Tibial artery (tissue), 4 donors: ENCODE results near the gene RASSF10.

Experiments used
- DNase-seq, 2 donors: peaks; one replicate each; pipeline ENCODE4 v3.0.0-alpha.2; 2019
- H3K27ac ChIP-seq, 2 donors: fragments of 200-600 bp; sonication (generic) in 1 of 2; 1 replicate in 1 of 2; 2 replicates in 1 of 2; pipeline ENCODE4 v1.5.1; 2018 to 2019; ENCODE audit warnings: mild to moderate bottlenecking in 1 of 2
- H3K27me3 ChIP-seq, 2 donors: fragments of 200-600 bp; sonication (generic) in 1 of 2; one replicate each; pipeline versions ENCODE4 v1.5.1 to v1.6.0; 2016 to 2019
- H3K36me3 ChIP-seq, 3 donors: fragments of 200-600 bp; sonication (generic) in 2 of 3; one replicate each; pipeline ENCODE4 v1.5.1; 2016 to 2019; ENCODE audit warnings: mild to moderate bottlenecking in 2 of 3
- H3K4me1 ChIP-seq, 4 donors: fragments of 200-600 bp; sonication (generic) in 2 of 4; 1 replicate in 3 of 4; 2 replicates in 1 of 4; pipeline ENCODE4 v1.5.1; 2016 to 2019
- H3K4me3 ChIP-seq, 2 donors: fragments of 200-600 bp; sonication (generic) in 1 of 2; 1 replicate in 1 of 2; 2 replicates in 1 of 2; pipeline ENCODE4 v1.5.1; 2018 to 2019; ENCODE audit warnings: mild to moderate bottlenecking in 2 of 2
- H3K9me3 ChIP-seq, 3 donors: fragments of 200-600 bp; sonication (generic) in 1 of 3; one replicate each; pipeline ENCODE4 v1.5.1; 2016 to 2019
- CTCF ChIP-seq, 2 experiments: fragments of 200-600 bp in 1 of 2; fragments of 450-650 bp in 1 of 2; IDR thresholded peaks; one replicate each; pipeline ENCODE4 v1.5.1; 2017 to 2019; ENCODE audit warnings: antibody characterized with exemption in 2 of 2, mild to moderate bottlenecking in 1 of 2, moderate library complexity in 1 of 2
- intact Hi-C: fragments of 100-400 bp; cut with DNase I; formaldehyde crosslinking; loops from one replicate; pipeline ENCODE4 v1.15.0; 2023; ENCODE audit warnings: low total_unique reads

RASSF10 gene

GRCh38 chr11:13035711-13036110 lies 26.6 kb downstream of the RASSF10 start:
- Histone ChIP-seq H3K36me3 (no peaks in the 10 kb centered on the region), H3K27me3 (peaks cover 0 to 11% of the 10 kb centered on the region in 2 donors), H3K9me3 (no peaks in the 10 kb centered on the region), H3K4me1 (no peaks in the 10 kb centered on the region), H3K4me3 (no peak overlapping the region), H3K27ac (no peak overlapping the region)
- no peak for DNase-seq
- TF ChIP-seq CTCF (IDR thresholded peaks at IDR 0.05) = no peak
- intact Hi-C loops = no loop called here

GRCh38 chr11:13036235-13036634 lies 27.1 kb downstream of the RASSF10 start:
- no peak overlapping the region for H3K27ac ChIP-seq
- no peak for DNase-seq
- H3K4me1 ChIP-seq = no peaks in the 10 kb centered on the region
- H3K27me3 ChIP-seq = peaks cover 0 to 11% of the 10 kb centered on the region in 2 donors
- H3K4me3 ChIP-seq = no peak overlapping the region
- no peaks in the 10 kb centered on the region for H3K36me3 ChIP-seq
- H3K9me3 ChIP-seq = no peaks in the 10 kb centered on the region
- no peak for TF ChIP-seq CTCF (IDR thresholded peaks at IDR 0.05)
- intact Hi-C loops = no loop called here

- Histone ChIP-seq H3K27ac (no peak overlapping the region), H3K4me3 (no peak overlapping the region), H3K36me3 (no peaks in the 10 kb centered on the region), H3K9me3 (no peaks in the 10 kb centered on the region), H3K4me1 (no peaks in the 10 kb centered on the region), H3K27me3 (peaks cover 0 to 11% of the 10 kb centered on the region in 2 donors)
- DNase-seq = no peak
- no peak for TF ChIP-seq CTCF (IDR thresholded peaks at IDR 0.05)
- intact Hi-C loops = no loop called here
Measured at GRCh38 chr11:13038366-13038765, 29.2 kb downstream of the RASSF10 start.

- TF ChIP-seq CTCF (IDR thresholded peaks at IDR 0.05) = no peak
- H3K27me3 ChIP-seq = peaks cover 0 to 11% of the 10 kb centered on the region in 2 donors
- H3K4me3 ChIP-seq = no peak overlapping the region
- no peak overlapping the region for H3K27ac ChIP-seq
- DNase-seq = no peak
- no peaks in the 10 kb centered on the region for H3K36me3 ChIP-seq
- no peaks in the 10 kb centered on the region for H3K9me3 ChIP-seq
- intact Hi-C loops = no loop called here
- H3K4me1 ChIP-seq = no peaks in the 10 kb centered on the region
Measured at GRCh38 chr11:13039126-13039525, 30.0 kb downstream of the RASSF10 start.

GRCh38 chr11:13040969-13041561 lies 31.9 kb downstream of the RASSF10 start:
- no peak for DNase-seq
- no peak overlapping the region for H3K27ac ChIP-seq
- peaks cover 0 to 6% of the 10 kb centered on the region in 2 donors for H3K27me3 ChIP-seq
- no peak overlapping the region for H3K4me3 ChIP-seq
- no peaks in the 10 kb centered on the region for H3K4me1 ChIP-seq
- no peak for TF ChIP-seq CTCF (IDR thresholded peaks at IDR 0.05)
- no peaks in the 10 kb centered on the region for H3K36me3 ChIP-seq
- H3K9me3 ChIP-seq = no peaks in the 10 kb centered on the region
- intact Hi-C loops = no loop called here

GRCh38 chr11:13042873-13043342 lies 33.8 kb downstream of the RASSF10 start:
- H3K36me3 ChIP-seq = no peaks in the 10 kb centered on the region
- DNase-seq = no peak
- H3K4me1 ChIP-seq = no peaks in the 10 kb centered on the region
- no peak overlapping the region for H3K4me3 ChIP-seq
- H3K9me3 ChIP-seq = no peaks in the 10 kb centered on the region
- H3K27me3 ChIP-seq = no peaks in the 10 kb centered on the region
- H3K27ac ChIP-seq = no peak overlapping the region
- intact Hi-C loops = no loop called here
- no peak for TF ChIP-seq CTCF (IDR thresholded peaks at IDR 0.05)
